WTC11 (cell line): ENCODE measurements around the gene TTLL5.

ENCODE experiments used
- RELA ChIP-seq: sonication (generic); formaldehyde crosslinking; IDR thresholded peaks from 2 replicates; pipeline ENCODE4 v1.8.1; 2022; ENCODE audit warnings: missing genetic modification reagents, mild to moderate bottlenecking, borderline replicate concordance
- TP53 ChIP-seq: sonication (generic); formaldehyde crosslinking; IDR thresholded peaks from 2 replicates; pipeline ENCODE4 v1.8.1; 2023; ENCODE audit warnings: mild to moderate bottlenecking, missing genetic modification reagents
- TF ChIP-seq, protein P1 (sequence below): sonication (generic); formaldehyde crosslinking; IDR thresholded peaks from 2 replicates; pipeline ENCODE4 v1.8.1; 2022; ENCODE audit warnings: mild to moderate bottlenecking, moderate library complexity, missing genetic modification reagents
- TF ChIP-seq, protein P2 (sequence below): sonication (generic); formaldehyde crosslinking; IDR thresholded peaks from 2 replicates; pipeline ENCODE4 v1.8.1; 2022; ENCODE audit warnings: missing genetic modification reagents, borderline replicate concordance

DNA sequence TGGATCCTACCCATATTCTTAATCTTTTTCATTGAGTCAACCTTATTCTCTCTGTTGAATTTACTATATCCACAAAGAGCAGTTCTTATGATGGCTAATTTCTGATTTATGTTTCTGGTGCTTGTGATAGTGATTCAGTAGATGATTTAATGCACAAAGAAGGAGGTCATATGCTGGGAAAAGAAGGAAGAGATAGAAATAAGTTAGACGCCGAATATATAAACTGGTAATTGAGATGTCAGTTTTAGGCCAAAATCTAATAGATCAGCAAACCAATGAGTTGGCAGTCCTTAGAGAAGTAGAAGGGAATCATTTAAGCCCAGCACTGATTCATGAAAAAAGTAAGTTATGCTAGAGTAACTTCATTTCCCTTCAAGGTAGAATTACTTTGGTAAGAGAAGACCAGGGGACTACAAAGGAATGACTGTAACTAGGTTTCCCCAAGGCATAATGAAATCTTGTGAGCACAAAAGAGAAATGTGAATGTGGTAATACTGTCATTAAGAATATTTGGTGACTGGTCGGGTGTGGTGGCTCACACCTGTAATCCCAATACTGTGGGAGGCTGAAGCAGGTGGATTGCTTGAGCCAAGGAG, 188.4 kb downstream of the TTLL5 start:
- TF ChIP-seq TP53 (CRISPR knock-in tag), result no peak
- TF ChIP-seq, protein P1, sequence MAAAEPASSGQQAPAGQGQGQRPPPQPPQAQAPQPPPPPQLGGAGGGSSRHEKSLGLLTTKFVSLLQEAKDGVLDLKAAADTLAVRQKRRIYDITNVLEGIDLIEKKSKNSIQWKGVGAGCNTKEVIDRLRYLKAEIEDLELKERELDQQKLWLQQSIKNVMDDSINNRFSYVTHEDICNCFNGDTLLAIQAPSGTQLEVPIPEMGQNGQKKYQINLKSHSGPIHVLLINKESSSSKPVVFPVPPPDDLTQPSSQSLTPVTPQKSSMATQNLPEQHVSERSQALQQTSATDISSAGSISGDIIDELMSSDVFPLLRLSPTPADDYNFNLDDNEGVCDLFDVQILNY (CRISPR knock-in tag), result no peak
- TF ChIP-seq, protein P2, sequence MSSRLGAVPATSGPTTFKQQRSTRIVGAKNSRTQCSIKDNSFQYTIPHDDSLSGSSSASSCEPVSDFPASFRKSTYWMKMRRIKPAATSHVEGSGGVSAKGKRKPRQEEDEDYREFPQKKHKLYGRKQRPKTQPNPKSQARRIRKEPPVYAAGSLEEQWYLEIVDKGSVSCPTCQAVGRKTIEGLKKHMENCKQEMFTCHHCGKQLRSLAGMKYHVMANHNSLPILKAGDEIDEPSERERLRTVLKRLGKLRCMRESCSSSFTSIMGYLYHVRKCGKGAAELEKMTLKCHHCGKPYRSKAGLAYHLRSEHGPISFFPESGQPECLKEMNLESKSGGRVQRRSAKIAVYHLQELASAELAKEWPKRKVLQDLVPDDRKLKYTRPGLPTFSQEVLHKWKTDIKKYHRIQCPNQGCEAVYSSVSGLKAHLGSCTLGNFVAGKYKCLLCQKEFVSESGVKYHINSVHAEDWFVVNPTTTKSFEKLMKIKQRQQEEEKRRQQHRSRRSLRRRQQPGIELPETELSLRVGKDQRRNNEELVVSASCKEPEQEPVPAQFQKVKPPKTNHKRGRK (CRISPR knock-in tag), result no peak
- no peak for TF ChIP-seq RELA (CRISPR knock-in tag)
